Breast epithelium (tissue), 3 donors: ENCODE measurements around the gene OSBPL2.

Experiments used
- CTCF ChIP-seq, 3 donors: fragments of 450-650 bp; IDR thresholded peaks; one replicate each; pipeline ENCODE4 v1.5.1; 2016 to 2017; ENCODE audit warnings: antibody characterized with exemption in 3 of 3, mild to moderate bottlenecking in 3 of 3, moderate library complexity in 3 of 3
- POLR2A ChIP-seq: fragments of 450-650 bp; IDR thresholded peaks from one replicate; pipeline ENCODE4 v1.6.1; 2016; ENCODE audit warnings: antibody characterized with exemption, mild to moderate bottlenecking, moderate library complexity
- POLR2AphosphoS5 ChIP-seq, 3 donors: sonication (generic); formaldehyde crosslinking; IDR thresholded peaks; one replicate each; pipeline ENCODE4 v1.6.1; 2017; ENCODE audit warnings: antibody characterized with exemption in 3 of 3

- TF ChIP-seq CTCF (IDR thresholded peaks at IDR 0.05) (no peak), POLR2A (no peak), POLR2AphosphoS5 (IDR thresholded peaks at IDR 0.05) (no peak)
These were observed 10.1 kb upstream of the OSBPL2 start for GRCh38 chr20:62227977-62228958.
